ENCODE measurements around the gene BMPER.

BMPER gene

GRCh38 chr7:33998476-33998875 lies 93.1 kb downstream of the BMPER start:
- no peak overlapping the region for H3K4me3 ChIP-seq (ENCODE audit: low read depth, low read length)
- DNase-seq (ENCODE audit: low read depth) = no peak

- no peak for DNase-seq (ENCODE audit: low read depth)
These were observed 105.8 kb downstream of the BMPER start for GRCh38 chr7:34011017-34011695.

GRCh38 chr7:34011696-34012095 lies 106.4 kb downstream of the BMPER start:
- DNase-seq (ENCODE audit: low read depth) = no peak
- no peak overlapping the region for H3K4me3 ChIP-seq (ENCODE audit: low read depth, low read length)

More at GRCh38 chr7:34011017-34011695, 105.8 kb downstream of the BMPER start:
- no peak overlapping the region for H3K4me3 ChIP-seq (ENCODE audit: low read depth, low read length)

- no peak for DNase-seq (ENCODE audit: low read depth)
- H3K4me3 ChIP-seq (ENCODE audit: low read depth, low read length) = no peak overlapping the region
These were observed 108.1 kb downstream of the BMPER start for GRCh38 chr7:34013421-34013820.

- no peak overlapping the region for H3K4me3 ChIP-seq (ENCODE audit: low read depth, low read length)
- DNase-seq (ENCODE audit: low read depth) = no peak
These were observed 110.3 kb downstream of the BMPER start for GRCh38 chr7:34015651-34016050.

GRCh38 chr7:34016876-34017275 lies 111.5 kb downstream of the BMPER start:
- H3K4me3 ChIP-seq (ENCODE audit: low read depth, low read length) = no peak overlapping the region
- DNase-seq (ENCODE audit: low read depth) = no peak

GRCh38 chr7:34019301-34019790 lies 114.0 kb downstream of the BMPER start:
- DNase-seq (ENCODE audit: low read depth) = no peak
- no peak overlapping the region for H3K4me3 ChIP-seq (ENCODE audit: low read depth, low read length)

GRCh38 chr7:34022626-34023025 lies 117.3 kb downstream of the BMPER start:
- no peak for DNase-seq (ENCODE audit: low read depth)
- H3K4me3 ChIP-seq (ENCODE audit: low read depth, low read length) = no peak overlapping the region

- H3K4me3 ChIP-seq (ENCODE audit: low read depth, low read length) = no peak overlapping the region
- DNase-seq (ENCODE audit: low read depth) = no peak
These were observed 120.3 kb downstream of the BMPER start for GRCh38 chr7:34025600-34025999.

GRCh38 chr7:34026481-34027190 lies 121.3 kb downstream of the BMPER start:
- DNase-seq (ENCODE audit: low read depth) = no peak
- H3K4me3 ChIP-seq (ENCODE audit: low read depth, low read length) = no peak overlapping the region

- no peak for DNase-seq (ENCODE audit: low read depth)
- no peak overlapping the region for H3K4me3 ChIP-seq (ENCODE audit: low read depth, low read length)
These were observed 125.8 kb downstream of the BMPER start for GRCh38 chr7:34031156-34031555.

GRCh38 chr7:34034728-34035127 lies 129.4 kb downstream of the BMPER start:
- H3K4me3 ChIP-seq (ENCODE audit: low read depth, low read length) = no peak overlapping the region
- DNase-seq (ENCODE audit: low read depth) = no peak

GRCh38 chr7:34036051-34036920 lies 130.9 kb downstream of the BMPER start:
- no peak for DNase-seq (ENCODE audit: low read depth)

GRCh38 chr7:34036972-34037792 lies 131.8 kb downstream of the BMPER start:
- H3K4me3 ChIP-seq (ENCODE audit: low read depth, low read length) = no peak overlapping the region
- DNase-seq (ENCODE audit: low read depth) = no peak

More at GRCh38 chr7:34036051-34036920, 130.9 kb downstream of the BMPER start:
- H3K4me3 ChIP-seq (ENCODE audit: low read depth, low read length) = no peak overlapping the region

- DNase-seq (ENCODE audit: low read depth) = no peak
- no peak overlapping the region for H3K4me3 ChIP-seq (ENCODE audit: low read depth, low read length)
These were observed 133.6 kb downstream of the BMPER start for GRCh38 chr7:34038816-34039470.

GRCh38 chr7:34041707-34042106 lies 136.4 kb downstream of the BMPER start:
- H3K4me3 ChIP-seq (ENCODE audit: low read depth, low read length) = no peak overlapping the region
- no peak for DNase-seq (ENCODE audit: low read depth)

GRCh38 chr7:34042406-34042805 lies 137.1 kb downstream of the BMPER start:
- no peak overlapping the region for H3K4me3 ChIP-seq (ENCODE audit: low read depth, low read length)
- DNase-seq (ENCODE audit: low read depth) = no peak

GRCh38 chr7:34043461-34044305 lies 138.3 kb downstream of the BMPER start:
- H3K4me3 ChIP-seq (ENCODE audit: low read depth, low read length) = no peak overlapping the region
- DNase-seq (ENCODE audit: low read depth) = no peak

Measured in skeletal muscle cell (primary cell).